Measurements from ENCODE around the gene NFIB.

NFIB gene

GRCh38 chr9:14084867-14085266 is 229.1 kb downstream of the NFIB start:
- Mint-ChIP-seq H3K27ac (peak overlapping the region; percentile 22 to 81 (median 30)), H3K27me3 (ENCODE audit: low read depth) (no peaks in the 10 kb centered on the region), H3K4me1 (peaks cover 79% of the 10 kb centered on the region), H3K9me3 (no peaks in the 10 kb centered on the region), H3K4me3 (no peak overlapping the region), H3K36me3 (ENCODE audit: low read depth) (peaks cover 43% of the 10 kb centered on the region)
- no peak for TF ChIP-seq CTCF (IDR thresholded peaks at IDR 0.05; ENCODE audit: unreplicated experiment in 3 of 3)

GRCh38 chr9:14083366-14083765 is 230.6 kb downstream of the NFIB start:
- Mint-ChIP-seq H3K4me3 (no peak overlapping the region), H3K36me3 (ENCODE audit: low read depth) (peaks cover 41% of the 10 kb centered on the region), H3K4me1 (peaks cover 78% of the 10 kb centered on the region), H3K27ac (peak overlapping the region; percentile 30 to 90 (median 70)), H3K9me3 (no peaks in the 10 kb centered on the region), H3K27me3 (ENCODE audit: low read depth) (no peaks in the 10 kb centered on the region)
- TF ChIP-seq CTCF (IDR thresholded peaks at IDR 0.05; ENCODE audit: unreplicated experiment in 3 of 3): no peak

GRCh38 chr9:14082732-14083131 is 231.2 kb downstream of the NFIB start:
- no peaks in the 10 kb centered on the region for H3K9me3 Mint-ChIP-seq
- H3K4me3 Mint-ChIP-seq: no peak overlapping the region
- H3K27ac Mint-ChIP-seq: peak overlapping the region; percentile 30 to 90 (median 69)
- no peak for TF ChIP-seq CTCF (IDR thresholded peaks at IDR 0.05; ENCODE audit: unreplicated experiment in 3 of 3)
- no peaks in the 10 kb centered on the region for H3K27me3 Mint-ChIP-seq (ENCODE audit: low read depth)
- peaks cover 35% of the 10 kb centered on the region for H3K36me3 Mint-ChIP-seq (ENCODE audit: low read depth)
- H3K4me1 Mint-ChIP-seq: peaks cover 72% of the 10 kb centered on the region

GRCh38 chr9:14081745-14082144 is 232.2 kb downstream of the NFIB start:
- H3K27me3 Mint-ChIP-seq (ENCODE audit: low read depth): no peaks in the 10 kb centered on the region
- no peaks in the 10 kb centered on the region for H3K9me3 Mint-ChIP-seq
- peaks cover 31% of the 10 kb centered on the region for H3K36me3 Mint-ChIP-seq (ENCODE audit: low read depth)
- H3K4me1 Mint-ChIP-seq: peaks cover 70% of the 10 kb centered on the region
- H3K4me3 Mint-ChIP-seq: no peak overlapping the region
- no peak for TF ChIP-seq CTCF (IDR thresholded peaks at IDR 0.05; ENCODE audit: unreplicated experiment in 3 of 3)
- peak overlapping the region; percentile 18 to 90 (median 30) for H3K27ac Mint-ChIP-seq

- Mint-ChIP-seq H3K36me3 (ENCODE audit: low read depth) (peaks cover 27% of the 10 kb centered on the region), H3K27me3 (ENCODE audit: low read depth) (no peaks in the 10 kb centered on the region), H3K27ac (peak overlapping the region; percentile 18 to 90 (median 30)), H3K4me1 (peaks cover 67% of the 10 kb centered on the region), H3K9me3 (no peaks in the 10 kb centered on the region), H3K4me3 (no peak overlapping the region)
- no peak for TF ChIP-seq CTCF (IDR thresholded peaks at IDR 0.05; ENCODE audit: unreplicated experiment in 3 of 3)
Measured at GRCh38 chr9:14080959-14081542, 232.9 kb downstream of the NFIB start.

GRCh38 chr9:14079440-14079839 is 234.5 kb downstream of the NFIB start:
- no peaks in the 10 kb centered on the region for H3K9me3 Mint-ChIP-seq
- peak overlapping the region; percentile 29 to 70 (median 58) for H3K27ac Mint-ChIP-seq
- H3K36me3 Mint-ChIP-seq (ENCODE audit: low read depth): peaks cover 12% of the 10 kb centered on the region
- TF ChIP-seq CTCF (IDR thresholded peaks at IDR 0.05; ENCODE audit: unreplicated experiment in 3 of 3): no peak
- no peak overlapping the region for H3K4me3 Mint-ChIP-seq
- H3K4me1 Mint-ChIP-seq: peaks cover 51% of the 10 kb centered on the region
- H3K27me3 Mint-ChIP-seq (ENCODE audit: low read depth): no peaks in the 10 kb centered on the region
